Dermis blood vessel endothelial cell (primary cell): Measurements from ENCODE around the gene ADK. TPM values are rescaled to one million over a fixed set of nuclear protein-coding genes. Genes with fewer than 3 reads are reported as not detected.
"Not testable (repeated sequence)": the region's sequence is repeated elsewhere in the genome, so short reads cannot be mapped to it uniquely, and the experiment has no call there.

Experiments used
- DNase-seq: peaks from one replicate; pipeline ENCODE4 v3.0.0; 2010
- total RNA-seq: library from RNA; depleted of rRNA; stranded (reverse); fragments of >200 nt; gene quantifications from 2 replicates; pipeline ENCODE4 v1.2.3, GENCODE V29; 2014

The ADK gene
- total RNA-seq, 1 donor from 2014 or later, result 15.3 TPM

DNA sequence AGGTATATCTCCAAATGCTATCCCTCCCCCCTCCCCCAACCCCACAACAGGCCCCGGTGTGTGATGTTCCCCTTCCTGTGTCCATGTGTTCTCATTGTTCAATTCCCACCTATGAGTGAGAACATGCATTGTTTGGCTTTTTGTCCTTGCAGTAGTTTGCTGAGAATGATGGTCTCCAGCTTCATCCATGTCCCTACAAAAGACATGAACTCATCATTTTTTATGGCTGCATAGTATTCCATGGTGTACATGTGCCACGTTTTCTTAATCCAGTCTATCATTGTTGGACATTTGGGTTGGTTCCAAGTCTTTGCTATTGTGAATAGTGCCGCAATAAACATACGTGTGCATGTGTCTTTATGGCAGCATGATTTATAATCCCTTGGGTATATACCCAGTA is 417.9 kb downstream of the ADK start:
- not testable (repeated sequence) for DNase-seq

DNA sequence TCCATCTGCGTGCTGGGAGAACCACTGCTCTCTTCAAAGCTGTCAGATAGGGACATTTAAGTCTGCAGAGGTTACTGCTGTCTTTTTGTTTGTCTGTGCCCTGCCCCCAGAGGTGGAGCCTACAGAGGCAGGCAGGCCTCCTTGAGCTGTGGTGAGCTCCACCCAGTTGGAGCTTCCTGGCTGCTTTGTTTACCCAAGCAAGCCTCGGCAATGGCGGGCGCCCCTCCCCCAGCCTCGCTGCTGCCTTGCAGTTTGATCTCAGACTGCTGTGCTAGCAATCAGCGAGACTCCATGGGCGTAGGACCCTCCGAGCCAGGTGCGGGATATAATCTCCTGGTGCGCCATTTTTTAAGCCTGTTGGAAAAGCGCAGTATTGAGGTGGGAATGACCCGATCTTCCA is 422.5 kb downstream of the ADK start:
- DNase-seq, result not testable (repeated sequence)

DNA sequence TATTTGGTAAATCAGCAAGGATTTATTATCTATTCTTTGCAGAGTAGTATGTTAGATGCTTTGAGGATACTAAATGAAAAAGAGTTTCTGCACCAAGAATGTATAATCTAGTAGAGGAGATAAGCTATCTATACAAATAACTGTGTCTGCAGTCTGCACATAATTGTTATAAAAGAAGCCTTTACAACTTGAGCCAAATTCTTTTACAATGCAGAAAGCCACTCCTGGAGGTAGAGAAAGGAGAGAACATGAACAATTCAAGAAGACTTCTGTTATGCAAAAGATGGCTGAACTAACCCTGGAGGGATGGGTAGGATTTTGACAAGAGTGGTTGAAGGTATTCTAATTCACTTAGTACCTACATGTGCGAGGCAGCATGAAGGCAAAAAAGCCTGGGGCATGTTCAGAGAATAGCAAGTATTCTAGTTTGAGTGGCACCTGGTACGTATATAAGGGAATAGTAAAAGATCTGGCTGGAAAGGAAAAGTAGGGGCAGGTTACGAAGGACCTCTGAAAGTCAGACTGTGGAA is 424.2 kb downstream of the ADK start:
- DNase-seq, result no peak

DNA sequence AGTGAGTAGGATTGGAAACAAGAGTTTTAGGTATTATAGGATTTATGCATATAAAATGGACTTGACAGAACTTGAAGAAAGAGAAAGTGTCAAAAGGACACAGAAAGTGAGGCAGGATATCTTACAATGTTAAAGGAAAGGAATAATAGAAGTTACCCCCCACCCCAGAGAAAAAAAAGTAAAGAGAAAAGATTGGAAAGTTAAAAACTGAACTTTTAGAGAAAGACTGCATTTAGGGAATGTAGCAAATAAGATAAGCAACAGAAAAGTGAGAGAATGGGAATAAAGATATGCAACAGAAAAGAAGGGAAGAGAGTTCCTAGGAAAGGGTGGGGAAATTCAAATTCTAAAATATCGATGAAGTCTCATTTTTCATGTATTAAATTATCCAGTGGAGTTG is 424.9 kb downstream of the ADK start:
- DNase-seq, result no peak

DNA sequence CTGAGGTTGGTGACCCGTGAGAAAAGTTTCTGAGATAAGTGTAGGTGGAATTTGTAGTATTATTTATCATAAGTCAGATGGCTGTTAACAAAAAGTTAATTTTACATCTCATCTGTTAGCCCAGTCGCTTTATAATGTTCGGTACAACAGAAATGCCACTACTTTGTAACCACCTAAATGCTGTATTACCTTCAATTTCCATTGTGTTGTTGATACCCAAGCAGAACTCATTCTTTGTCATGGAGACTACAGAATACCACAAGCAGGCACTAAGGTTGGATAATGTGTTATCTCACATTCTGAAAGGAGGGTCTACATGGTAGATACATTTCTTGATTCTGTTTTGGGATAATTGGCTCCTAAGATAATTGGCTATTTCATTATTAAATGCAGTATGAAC is 425.6 kb downstream of the ADK start:
- no peak for DNase-seq

DNA sequence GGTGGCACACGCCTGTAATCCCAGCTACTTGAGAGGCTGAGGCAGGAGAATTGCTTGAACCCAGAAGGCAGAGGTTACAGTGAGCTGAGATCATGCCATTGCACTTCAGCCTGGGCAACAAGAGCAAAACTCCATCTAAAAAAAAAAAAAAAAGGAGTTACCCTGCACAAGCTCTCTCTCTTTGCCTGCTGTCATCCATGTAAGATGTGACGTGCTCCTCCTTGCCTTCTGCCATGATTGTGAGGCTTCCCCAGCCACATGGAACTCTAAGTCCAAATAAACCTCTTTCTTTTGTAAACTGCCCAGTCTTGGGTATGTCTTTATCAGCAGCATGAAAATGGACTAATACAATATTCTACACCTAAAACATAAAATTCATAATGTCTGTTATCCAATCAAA is 429.4 kb downstream of the ADK start:
- DNase-seq, result not testable (repeated sequence)

DNA sequence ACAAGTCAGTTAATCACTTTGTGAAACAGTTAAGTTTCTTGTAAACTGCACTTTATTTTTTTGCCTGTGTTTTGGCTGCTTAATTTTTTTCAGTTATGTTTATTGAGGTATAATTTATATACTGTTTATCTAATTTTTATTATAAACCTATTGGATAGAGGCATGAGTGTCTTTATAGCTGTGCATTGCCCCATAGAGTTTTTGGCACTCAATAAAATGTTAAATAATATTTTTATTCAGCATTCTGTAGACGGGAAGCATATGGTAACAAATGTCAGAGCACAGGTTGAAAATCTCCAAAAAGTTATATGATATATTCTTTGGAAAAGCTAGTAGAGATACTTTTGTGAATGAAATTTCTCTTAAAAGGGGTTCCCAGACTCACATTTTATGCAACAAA is 431.5 kb downstream of the ADK start:
- no peak for DNase-seq

DNA sequence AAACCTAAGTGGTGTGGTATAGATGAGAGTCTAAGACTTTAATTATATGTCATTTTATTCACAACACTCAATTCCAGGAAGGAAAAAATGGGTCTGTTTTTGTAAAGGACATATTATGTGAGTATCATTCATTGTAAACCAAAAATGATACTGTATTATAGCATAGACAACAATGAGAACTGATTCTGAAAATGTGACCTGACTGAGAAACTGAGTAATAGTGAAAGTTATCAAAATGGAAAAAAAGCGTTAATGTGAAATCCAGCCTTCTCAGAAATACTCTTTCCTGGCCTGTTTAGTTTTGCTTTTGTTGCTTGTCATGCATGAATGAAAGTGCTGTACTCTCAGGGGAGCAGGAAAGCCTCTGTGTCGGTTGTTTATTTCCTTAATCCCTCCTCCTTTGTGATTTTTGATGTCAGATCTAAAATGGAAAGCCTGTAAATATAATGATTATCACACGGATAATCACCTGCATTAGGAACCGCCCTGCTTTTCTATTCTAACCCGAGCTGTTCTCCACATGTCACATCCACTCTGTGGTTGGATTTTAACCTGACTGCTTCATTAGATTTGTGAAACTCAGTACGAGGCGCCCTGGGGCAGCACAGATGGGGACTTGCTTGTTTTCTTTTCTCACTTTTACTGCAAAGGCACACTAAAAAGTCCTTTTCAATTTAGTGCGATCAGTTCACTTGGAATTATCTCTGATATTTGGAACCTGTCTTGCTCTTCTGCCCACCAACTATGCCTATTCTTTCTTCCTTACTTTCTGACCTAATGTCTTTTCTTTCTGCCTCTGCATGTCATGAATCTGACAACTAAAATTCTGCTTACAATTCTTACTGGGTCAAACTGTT is 434.4 kb downstream of the ADK start:
- peak; percentile 53 for DNase-seq

DNA sequence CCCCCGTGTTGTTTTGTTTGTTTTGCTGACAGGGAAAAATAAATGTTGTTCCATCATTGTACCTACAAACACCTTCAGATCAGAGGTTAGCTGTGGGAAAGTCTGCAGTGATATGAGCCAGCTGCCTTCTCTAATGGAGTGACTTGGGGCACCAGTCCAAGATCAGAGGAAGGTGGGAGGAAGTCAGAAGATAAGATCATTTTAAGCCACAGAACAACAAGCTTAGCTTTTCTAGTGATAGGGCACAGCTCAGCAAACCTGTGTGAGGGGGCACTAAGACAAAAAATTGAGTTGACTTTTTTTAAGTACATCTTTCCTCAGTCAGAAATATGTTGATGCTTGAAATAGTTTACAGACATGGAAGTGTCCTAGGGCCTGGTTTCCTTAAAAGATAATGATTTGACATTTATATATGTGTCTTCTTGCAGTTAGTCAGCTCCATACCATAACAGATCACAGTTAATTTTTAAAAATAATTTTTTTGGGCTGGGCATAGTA is 435.1 kb downstream of the ADK start:
- peak; percentile 30 for DNase-seq

DNA sequence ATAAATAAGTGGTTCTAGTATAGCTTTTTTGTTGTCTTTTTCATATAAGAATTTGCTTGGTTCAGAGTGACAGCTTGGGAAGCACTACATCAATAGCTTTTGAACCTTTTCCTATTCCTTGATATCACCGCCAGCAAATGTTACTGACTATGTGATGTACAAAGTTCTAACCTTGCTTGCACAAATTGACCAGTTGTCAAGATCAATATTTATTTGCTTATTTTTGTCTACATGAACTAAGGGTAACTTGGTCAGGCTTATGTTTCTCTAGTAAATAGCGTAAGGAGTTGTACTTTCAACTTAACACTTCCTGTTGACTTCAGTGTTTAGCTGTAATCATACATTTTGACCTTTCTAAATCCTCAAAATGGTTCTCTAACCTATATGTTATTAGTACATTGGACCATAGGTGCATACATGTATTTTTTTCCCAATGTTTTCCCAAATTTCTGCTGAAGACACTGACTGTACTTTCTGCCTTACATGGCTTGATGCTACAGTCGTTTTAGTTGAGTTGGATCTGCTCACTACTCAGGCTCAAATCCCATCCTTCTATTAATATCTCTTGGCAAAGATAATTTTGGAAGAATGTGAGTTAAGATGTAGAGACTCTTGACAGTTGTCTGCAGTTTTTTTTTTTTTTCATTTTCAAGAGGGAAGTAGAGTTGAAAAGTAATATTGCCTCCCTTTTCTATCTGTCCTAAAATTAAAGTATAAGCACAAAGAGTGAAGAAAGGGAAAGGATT is 436.3 kb downstream of the ADK start:
- DNase-seq, result no peak

DNA sequence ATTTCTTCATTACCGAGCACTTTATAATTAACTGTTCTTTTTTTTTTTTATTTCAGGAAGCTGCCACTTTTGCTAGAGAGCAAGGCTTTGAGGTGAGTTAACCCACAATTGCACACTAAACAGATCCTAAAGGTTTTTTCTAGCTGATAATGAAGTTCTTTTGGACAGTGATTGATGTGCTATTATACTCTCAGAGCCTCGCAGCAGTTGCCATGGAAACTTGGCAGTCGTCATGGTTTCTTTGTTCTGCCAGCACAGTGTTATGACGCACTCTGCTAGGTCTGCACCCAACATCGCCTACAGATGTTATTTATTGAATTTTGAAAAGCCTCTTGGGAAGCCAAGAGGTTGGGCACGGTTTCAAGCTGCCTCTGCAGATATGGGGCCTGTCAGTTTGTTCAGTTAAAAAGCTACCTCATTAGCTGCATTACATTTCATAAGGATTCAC is 438.2 kb downstream of the ADK start:
- peak; percentile 99 for DNase-seq

DNA sequence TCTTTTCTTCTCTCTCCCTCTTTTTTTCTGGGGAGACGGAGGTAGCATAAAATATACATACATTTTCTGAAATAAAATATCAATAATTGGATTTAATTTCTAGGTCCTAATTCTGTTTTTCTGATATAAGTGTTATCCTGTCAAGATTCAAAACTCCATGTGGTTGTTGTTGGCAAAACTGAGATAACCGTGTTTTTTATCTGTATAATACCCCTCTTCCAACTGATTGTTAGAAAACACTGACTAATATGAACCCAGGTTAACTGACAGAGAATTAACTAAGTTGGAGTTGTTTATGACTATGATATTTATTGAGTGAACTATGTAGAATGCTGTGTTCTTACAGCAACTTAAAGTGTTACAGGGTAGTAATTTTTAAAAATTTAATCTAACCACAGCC is 438.8 kb downstream of the ADK start:
- peak; percentile 6 for DNase-seq

DNA sequence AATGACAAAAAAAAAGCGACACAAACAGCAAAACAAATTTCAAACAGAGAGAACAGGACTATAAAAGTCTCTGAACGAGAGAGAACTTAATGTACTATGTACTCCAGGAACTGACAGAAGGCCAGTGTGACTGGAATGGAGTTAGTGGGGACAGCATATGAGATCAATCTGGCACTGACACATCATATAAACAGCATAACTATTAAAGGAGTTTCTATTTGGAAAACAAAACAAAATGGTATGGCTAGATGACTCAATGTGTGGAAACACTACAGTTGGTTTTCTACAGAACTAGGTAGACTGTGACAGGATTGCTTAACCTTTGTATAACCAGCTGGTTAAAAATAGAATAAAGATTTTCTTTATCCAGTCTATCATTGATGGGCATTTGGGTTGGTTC is 442.4 kb downstream of the ADK start:
- no peak for DNase-seq

DNA sequence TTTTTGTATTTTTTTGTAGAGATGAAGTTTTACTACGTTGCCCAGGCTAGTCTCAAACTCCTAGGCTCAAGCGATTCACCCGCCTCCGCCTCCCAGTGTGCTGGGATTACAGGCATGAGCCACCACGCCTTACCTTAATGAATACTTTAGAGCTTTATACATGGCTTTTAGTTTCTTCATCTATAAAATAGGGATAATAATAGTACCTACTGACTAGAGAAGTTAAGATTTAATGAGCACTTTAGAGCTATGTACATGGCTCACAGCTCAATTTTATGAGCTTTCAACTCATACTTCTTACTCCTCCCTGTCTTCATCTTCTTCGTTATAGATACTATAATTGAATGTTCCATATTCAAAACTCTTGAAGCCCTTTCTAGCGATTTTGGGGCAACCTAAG is 445.7 kb downstream of the ADK start:
- DNase-seq, result no peak

DNA sequence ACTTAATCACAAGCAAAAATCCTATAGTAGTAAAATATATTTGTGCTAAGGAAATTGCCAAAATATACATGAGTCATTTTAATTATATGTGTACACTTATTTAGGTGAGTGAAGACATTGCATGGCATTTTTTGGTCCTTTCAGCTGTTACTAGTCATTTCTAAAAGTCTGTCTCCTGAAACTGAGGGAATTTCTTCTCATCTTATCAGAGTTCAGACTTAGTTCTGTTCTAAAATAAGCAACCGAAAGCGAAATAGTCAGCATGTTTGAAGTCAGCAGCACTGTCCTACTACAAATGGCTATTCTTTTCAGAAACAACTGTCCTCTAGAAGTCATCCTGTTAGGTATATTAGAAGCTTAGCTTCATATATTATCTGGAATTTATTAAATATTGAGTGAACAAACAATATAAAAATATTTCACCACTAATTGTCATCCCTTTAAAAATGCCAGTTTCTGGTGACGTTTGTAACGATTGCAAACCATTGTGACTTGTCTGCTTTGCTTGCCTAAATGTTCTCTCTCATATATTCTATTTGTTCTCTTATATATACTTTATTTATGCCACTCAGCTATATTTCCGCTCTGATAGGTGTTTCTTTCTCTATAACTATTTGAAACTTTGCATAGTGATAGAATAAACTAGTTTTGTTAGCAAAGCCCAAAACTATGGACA is 448.0 kb downstream of the ADK start:
- no peak for DNase-seq

DNA sequence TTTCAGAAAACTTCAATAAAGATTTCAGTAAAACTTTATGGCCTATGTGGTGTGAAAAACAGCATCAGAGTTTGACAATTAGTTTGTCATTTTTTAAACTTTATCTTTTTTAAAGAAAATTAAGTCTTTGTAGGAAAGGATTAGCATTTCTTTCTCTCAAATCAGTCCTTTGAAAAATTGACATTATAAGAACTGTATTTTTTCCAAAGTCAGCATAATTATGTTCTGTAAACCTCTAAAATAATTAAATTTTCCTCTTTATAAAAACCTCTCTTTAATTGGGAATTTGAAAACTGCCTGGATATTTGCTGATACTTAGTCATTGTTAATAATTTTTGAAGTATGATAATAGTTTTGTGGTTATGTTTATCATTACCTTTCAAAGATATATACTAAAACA is 448.7 kb downstream of the ADK start:
- no peak for DNase-seq

DNA sequence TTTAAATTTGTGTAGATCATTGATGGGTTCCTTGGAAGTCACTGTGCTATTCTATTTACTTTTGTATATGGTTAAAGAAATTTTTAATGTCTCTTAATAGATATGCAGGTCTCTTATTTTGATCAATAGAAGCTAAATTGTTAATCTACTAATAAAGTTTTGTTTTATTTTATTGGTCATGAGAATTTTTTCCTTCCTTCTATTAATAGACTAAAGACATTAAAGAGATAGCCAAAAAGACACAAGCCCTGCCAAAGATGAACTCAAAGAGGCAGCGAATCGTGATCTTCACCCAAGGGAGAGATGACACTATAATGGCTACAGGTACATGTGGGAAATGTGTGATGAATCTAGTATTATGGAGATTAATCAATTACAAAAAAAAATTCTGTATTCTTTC is 449.1 kb downstream of the ADK start:
- DNase-seq, result no peak

DNA sequence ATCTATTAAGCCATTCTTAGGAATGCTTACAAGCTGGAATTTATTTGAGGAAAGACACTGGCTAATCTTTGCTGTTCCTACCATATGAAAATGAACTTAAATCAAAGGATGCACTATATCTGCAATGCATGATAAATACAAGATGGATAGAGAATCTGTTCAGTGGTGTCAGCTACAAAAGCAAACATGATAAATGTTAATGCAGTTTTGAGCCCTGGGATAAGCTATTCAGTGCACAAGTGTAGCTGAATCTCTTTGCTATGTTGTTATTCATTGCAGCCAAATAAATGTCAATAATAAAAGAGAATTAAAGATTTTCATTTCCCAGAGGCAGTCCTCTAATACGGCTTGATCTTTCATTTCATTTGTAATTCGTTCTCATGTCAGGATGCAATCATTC is 451.6 kb downstream of the ADK start:
- no peak for DNase-seq

DNA sequence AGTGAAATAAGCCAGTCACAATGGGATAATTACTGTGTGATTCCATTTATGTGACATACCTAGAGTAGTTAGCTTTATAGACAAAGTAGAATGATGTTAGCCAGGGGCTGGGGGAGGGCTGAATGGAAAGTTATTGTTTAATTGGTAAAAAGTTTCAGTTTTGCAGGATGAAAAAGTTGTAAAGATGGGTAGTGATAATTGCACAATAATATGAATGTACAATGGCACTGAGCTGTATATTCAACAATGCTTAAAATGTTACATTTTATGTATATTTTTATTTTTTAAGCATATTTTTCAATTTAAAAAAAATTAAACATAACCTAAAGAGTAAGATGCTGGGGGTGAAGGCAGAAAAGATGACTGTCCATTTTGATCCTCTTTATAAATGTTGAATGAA is 459.3 kb downstream of the ADK start:
- DNase-seq, result no peak

DNA sequence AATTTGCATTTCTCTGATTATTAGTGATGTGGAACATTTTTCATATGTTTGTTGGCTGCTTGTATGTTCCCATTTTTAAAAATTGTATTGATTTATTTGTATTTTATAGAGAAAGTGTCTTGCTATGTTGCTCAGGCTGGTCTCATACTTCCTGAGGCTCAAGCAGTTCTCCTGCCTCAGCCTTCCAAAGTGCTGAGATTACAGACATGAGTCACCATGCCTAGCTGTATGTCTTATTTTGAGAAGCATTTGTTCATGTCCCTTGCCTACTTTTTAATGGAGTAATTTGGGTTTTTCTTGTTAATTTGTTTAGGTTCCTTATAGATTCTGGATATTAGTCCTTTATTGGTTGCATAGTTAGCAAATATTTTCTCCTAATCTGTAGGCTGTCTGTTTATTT is 461.2 kb downstream of the ADK start:
- DNase-seq, result no peak

DNA sequence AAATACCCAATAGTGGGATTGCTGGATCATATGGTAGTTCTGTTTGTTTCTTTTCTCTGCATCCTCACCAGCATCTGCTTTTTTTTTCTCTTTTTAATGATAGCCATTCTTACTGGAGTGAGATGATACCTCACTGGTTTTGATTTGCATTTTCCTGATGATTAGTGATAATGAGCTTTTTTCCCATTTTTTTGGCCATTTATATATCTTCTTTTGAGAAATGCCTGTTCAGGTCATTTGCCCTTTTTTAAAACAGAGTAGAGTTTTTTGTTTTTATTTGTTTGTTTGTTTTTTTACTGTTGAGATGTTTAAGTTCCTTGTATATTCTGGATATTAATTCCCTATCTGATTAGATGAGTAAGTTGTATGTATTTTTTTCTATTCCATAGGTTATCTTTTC is 469.6 kb downstream of the ADK start:
- DNase-seq, result no peak

DNA sequence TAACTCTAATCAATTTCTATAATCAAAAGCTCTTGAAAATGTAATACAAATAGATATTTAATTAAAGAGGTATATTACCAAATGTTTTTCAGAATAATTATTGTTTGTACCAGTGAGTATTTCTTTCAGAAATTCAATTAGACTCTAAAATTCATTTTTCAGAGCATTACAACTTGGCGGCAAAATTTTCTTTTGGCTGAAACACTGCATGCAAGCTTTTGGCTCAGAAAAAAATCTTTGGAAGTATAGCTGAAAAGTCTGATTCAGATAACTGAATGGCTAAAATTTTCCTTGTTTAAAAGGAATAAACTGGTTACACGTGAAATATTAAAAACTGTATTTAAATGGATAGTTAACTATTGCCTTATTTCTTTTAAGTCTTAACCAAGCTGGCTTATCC is 472.8 kb downstream of the ADK start:
- DNase-seq, result no peak

DNA sequence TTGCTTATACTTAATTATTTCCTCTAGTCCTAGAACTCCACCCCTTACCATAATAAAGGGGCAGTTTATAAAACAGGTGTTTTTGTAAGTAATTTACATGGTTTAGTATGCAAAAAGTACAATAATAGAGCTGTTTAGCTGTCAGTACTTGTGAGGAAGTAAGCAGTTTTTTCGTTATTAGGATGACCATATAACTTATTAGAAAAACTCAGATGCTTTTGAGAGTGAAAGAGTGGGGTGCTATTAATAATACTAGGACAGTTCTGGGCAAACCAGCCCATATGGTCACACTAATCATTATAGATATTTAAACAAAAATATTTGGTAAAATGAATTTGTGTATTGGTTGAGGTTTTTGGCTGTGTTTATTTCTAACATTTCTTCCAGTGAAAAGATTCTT is 473.5 kb downstream of the ADK start:
- no peak for DNase-seq
